CD4-positive, alpha-beta T cell (primary cell): ENCODE data around the gene GRB2. TPM values are rescaled to one million over a fixed set of nuclear protein-coding genes. Genes with fewer than 3 reads are reported as not detected.

Experiments used
- ATAC-seq: fragments of 200-7000 bp; cut with Tn5 transposase; one replicate; pipeline ENCODE4 v1.10.0; 2022; ENCODE audit warnings: mild to moderate bottlenecking; ENCODE audit not compliant: poor library complexity
- CTCF ChIA-PET: fragments of 350-600 bp; sonication (Branson Sonifier 250); formaldehyde crosslinking; loops from one replicate; lab custom pipeline; 2021; ENCODE audit warnings: antibody characterized with exemption, inconsistent platforms; lab: Charles Lee
- POLR2A ChIA-PET: fragments of 350-600 bp; sonication (Branson Sonifier 250); formaldehyde crosslinking; loops from one replicate; lab custom pipeline; 2021; ENCODE audit warnings: antibody characterized with exemption, inconsistent platforms; lab: Charles Lee
- DNase-seq, 14 experiments: peaks; one replicate each; pipeline ENCODE4 v3.0.0-alpha.2; 2013 to 2020; ENCODE audit warnings: mixed read lengths in 2 of 14
- H3K27ac ChIP-seq, 2 donors: one replicate each; pipeline versions ENCODE4 v1.5.1 to v1.7.0; 2013; ENCODE audit warnings: low read length in 2 of 2, low read depth in 1 of 2, mild to moderate bottlenecking in 1 of 2
- H3K27me3 ChIP-seq, 2 experiments: 1 replicate in 1 of 2; 2 replicates in 1 of 2; pipeline versions ENCODE4 v1.6.1 to v1.7.0; 2013; ENCODE audit warnings: low read length in 2 of 2, control low read depth in 1 of 2, mild to moderate bottlenecking in 1 of 2, moderate library complexity in 1 of 2; ENCODE audit not compliant: insufficient read depth in 2 of 2, control insufficient read depth in 1 of 2
- H3K36me3 ChIP-seq: one replicate; pipeline ENCODE4 v1.6.1; 2013; ENCODE audit warnings: low read length, control low read depth; ENCODE audit not compliant: insufficient read depth
- H3K4me1 ChIP-seq: one replicate; pipeline ENCODE4 v1.6.1; 2013; ENCODE audit warnings: low read length, control low read depth; ENCODE audit not compliant: insufficient read depth
- H3K4me3 ChIP-seq: one replicate; pipeline ENCODE4 v1.5.1; 2013; ENCODE audit warnings: mild to moderate bottlenecking, low read length, moderate library complexity
- H3K9me3 ChIP-seq, 2 experiments: 1 replicate in 1 of 2; 2 replicates in 1 of 2; pipeline versions ENCODE4 v1.6.1 to v1.7.0; 2013; ENCODE audit warnings: low read length in 2 of 2, mild to moderate bottlenecking in 2 of 2, control low read depth in 1 of 2, moderate library complexity in 1 of 2; ENCODE audit not compliant: control insufficient read depth in 1 of 2, insufficient read depth in 1 of 2
- H3K27ac Mint-ChIP-seq: one replicate; pipeline ENCODE4 v1.8.0; 2020; ENCODE audit warnings: mixed read lengths
- H3K27me3 Mint-ChIP-seq: one replicate; pipeline ENCODE4 v1.8.0; 2021; ENCODE audit warnings: mixed read lengths
- H3K36me3 Mint-ChIP-seq: one replicate; pipeline ENCODE4 v1.8.0; 2021; ENCODE audit warnings: low read depth, mixed read lengths
- H3K4me1 Mint-ChIP-seq: one replicate; pipeline ENCODE4 v1.8.0; 2021; ENCODE audit warnings: low read depth, mixed read lengths
- H3K4me3 Mint-ChIP-seq: one replicate; pipeline ENCODE4 v1.8.0; 2020; ENCODE audit warnings: mild to moderate bottlenecking, mixed read lengths
- H3K9me3 Mint-ChIP-seq: one replicate; pipeline ENCODE4 v1.8.0; 2020; ENCODE audit warnings: mixed read lengths
- intact Hi-C, 2 experiments: fragments of 100-400 bp; cut with DNase I in 1 of 2; cut with micrococcal nuclease in 1 of 2; formaldehyde crosslinking; loops; one replicate each; pipeline versions ENCODE4 v1.15.1 to v1.9.0; 2023 to 2025; cut with DNase I, micrococcal nuclease
- total RNA-seq, 174 experiments: library from RNA in 2 of 174; stranded (reverse) in 2 of 174; gene quantifications; one replicate each; pipeline ENCODE4 v1.2.3 and lab custom pipeline; 2021 to 2026
- TF ChIP-seq, protein P1 (sequence below): fragments of 200-600 bp; IDR thresholded peaks from one replicate; pipeline ENCODE4 v1.8.0; 2022; ENCODE audit warnings: antibody characterized with exemption, mild to moderate bottlenecking

Gene GRB2
- total RNA-seq, 2 experiments from 2014 or later: 88.8 to 92.6 TPM

GRCh38 chr17:75361344-75361743 is 44.1 kb downstream of the GRB2 start:
- Histone ChIP-seq H3K9me3 (no peaks in the 10 kb centered on the region), H3K4me1 (peaks cover 36% of the 10 kb centered on the region), H3K36me3 (peaks cover 3% of the 10 kb centered on the region), H3K27me3 (no peaks in the 10 kb centered on the region), H3K4me3 (no peak overlapping the region), H3K27ac (no peak overlapping the region)
- Mint-ChIP-seq H3K4me1 (peaks cover 91% of the 10 kb centered on the region), H3K27ac (peak overlapping the region; percentile 83), H3K27me3 (no peaks in the 10 kb centered on the region), H3K9me3 (no peaks in the 10 kb centered on the region), H3K36me3 (peaks cover 15% of the 10 kb centered on the region), H3K4me3 (peak overlapping the region; percentile 43)
- TF ChIP-seq, protein P1, sequence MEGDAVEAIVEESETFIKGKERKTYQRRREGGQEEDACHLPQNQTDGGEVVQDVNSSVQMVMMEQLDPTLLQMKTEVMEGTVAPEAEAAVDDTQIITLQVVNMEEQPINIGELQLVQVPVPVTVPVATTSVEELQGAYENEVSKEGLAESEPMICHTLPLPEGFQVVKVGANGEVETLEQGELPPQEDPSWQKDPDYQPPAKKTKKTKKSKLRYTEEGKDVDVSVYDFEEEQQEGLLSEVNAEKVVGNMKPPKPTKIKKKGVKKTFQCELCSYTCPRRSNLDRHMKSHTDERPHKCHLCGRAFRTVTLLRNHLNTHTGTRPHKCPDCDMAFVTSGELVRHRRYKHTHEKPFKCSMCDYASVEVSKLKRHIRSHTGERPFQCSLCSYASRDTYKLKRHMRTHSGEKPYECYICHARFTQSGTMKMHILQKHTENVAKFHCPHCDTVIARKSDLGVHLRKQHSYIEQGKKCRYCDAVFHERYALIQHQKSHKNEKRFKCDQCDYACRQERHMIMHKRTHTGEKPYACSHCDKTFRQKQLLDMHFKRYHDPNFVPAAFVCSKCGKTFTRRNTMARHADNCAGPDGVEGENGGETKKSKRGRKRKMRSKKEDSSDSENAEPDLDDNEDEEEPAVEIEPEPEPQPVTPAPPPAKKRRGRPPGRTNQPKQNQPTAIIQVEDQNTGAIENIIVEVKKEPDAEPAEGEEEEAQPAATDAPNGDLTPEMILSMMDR: no peak
- CTCF ChIA-PET: interaction anchor here (1.6 kb wide), 1 partner anchor 38 kb away, joined by 3 read pairs; no protein-coding TSS in a partner anchor
- POLR2A ChIA-PET: interaction anchor here (0.6 to 1.1 kb wide), 3 partner anchors 17 to 237 kb away, joined by 3 to 4 read pairs (median 3); no protein-coding TSS in a partner anchor
- ATAC-seq (no peak), DNase-seq (no peak)
- intact Hi-C loops: no loop called here

DNA sequence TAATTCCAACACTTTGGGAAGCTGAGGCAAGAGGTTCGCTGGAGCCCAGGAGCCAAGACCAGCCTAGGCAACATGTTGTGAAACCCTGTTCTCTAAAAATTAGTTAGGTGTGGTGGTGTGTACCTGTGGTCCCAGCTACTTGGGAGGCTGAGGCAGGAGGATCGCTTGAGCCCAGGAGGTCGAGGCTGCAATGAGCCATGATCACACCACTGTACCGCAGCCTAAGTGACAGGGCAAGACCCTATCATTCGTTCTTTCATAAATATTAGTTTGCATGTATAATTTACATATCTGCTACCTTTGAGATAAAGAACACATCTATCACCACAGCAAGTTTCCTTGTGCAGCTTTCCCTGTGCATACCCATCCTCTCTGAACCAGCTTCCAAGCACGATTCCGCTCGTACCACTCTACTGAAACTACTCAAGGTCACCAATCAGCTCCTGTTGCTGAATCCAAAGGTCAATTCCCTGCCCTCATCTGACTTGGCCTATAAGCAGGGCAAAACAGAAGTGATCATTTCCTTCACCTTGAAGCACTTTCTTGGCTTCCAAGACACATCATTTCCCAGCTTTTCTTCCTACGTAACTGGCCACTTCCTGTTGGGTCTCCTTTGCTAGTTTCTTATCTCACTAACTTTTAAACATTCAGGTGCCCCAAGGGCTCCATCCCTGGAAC is 49.1 kb downstream of the GRB2 start:
- no peak overlapping the region for H3K27ac ChIP-seq
- CTCF ChIA-PET: interaction anchor here (0.7 kb wide), 1 partner anchor 428 kb away, joined by 3 read pairs; the partner anchor contains the start of gene UNK
- no peak overlapping the region for H3K4me3 ChIP-seq
- Mint-ChIP-seq H3K27me3 (no peaks in the 10 kb centered on the region), H3K4me1 (peaks cover 72% of the 10 kb centered on the region), H3K9me3 (no peaks in the 10 kb centered on the region), H3K27ac (peak overlapping the region; percentile 3), H3K4me3 (no peak overlapping the region), H3K36me3 (peaks cover 34% of the 10 kb centered on the region)
- H3K9me3 ChIP-seq: no peaks in the 10 kb centered on the region
- peaks cover 7% of the 10 kb centered on the region for H3K36me3 ChIP-seq
- no peaks in the 10 kb centered on the region for H3K27me3 ChIP-seq
- H3K4me1 ChIP-seq: peaks cover 35% of the 10 kb centered on the region
- POLR2A ChIA-PET: interaction anchor here (0.6 kb wide), 3 partner anchors 85 to 224 kb away, joined by 3 read pairs; partner anchors contain the start of gene MIF4GD
- no peak for DNase-seq
- intact Hi-C loops: no loop called here
- ATAC-seq: no peak
- TF ChIP-seq, protein P1: no peak

DNA sequence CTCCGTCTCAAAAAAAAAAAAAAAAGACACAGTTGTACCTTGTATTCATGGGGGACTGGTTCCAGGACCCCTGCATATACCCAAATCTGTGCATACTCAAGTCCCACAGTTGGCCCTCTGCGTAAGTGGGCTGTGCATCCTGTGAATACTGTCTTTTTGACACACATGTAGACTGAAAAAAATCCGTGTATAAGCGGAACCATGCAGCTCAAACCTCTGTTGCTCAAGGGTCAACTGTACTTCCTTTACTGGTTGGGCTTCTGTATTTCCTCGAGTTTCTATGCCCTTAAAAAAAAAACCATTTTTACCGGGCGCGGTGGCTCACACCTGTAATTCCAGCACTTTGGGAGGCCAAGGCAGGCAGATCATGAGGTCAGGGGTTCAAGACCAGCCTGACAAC is 52.3 kb downstream of the GRB2 start:
- H3K36me3 Mint-ChIP-seq: peaks cover 30% of the 10 kb centered on the region
- peak overlapping the region; percentile 30 for H3K4me3 Mint-ChIP-seq
- no peak for ATAC-seq
- Histone ChIP-seq H3K36me3 (peaks cover 7% of the 10 kb centered on the region), H3K4me1 (peaks cover 50% of the 10 kb centered on the region), H3K4me3 (no peak overlapping the region), H3K27me3 (no peaks in the 10 kb centered on the region), H3K27ac (no peak overlapping the region), H3K9me3 (no peaks in the 10 kb centered on the region)
- no peak overlapping the region for H3K27ac Mint-ChIP-seq
- no peaks in the 10 kb centered on the region for H3K9me3 Mint-ChIP-seq
- ChIA-PET POLR2A (interaction anchor here (1.2 kb wide), 1 partner anchor 9 kb away, joined by 3 read pairs; no protein-coding TSS in a partner anchor), CTCF (interaction anchor here (0.6 kb wide), 1 partner anchor 30 kb away, joined by 4 read pairs; no protein-coding TSS in a partner anchor)
- TF ChIP-seq, protein P1: no peak
- intact Hi-C loops: no loop called here
- no peaks in the 10 kb centered on the region for H3K27me3 Mint-ChIP-seq
- no peak for DNase-seq
- peaks cover 79% of the 10 kb centered on the region for H3K4me1 Mint-ChIP-seq
